ENCODE data around the gene HAND2.

DNA sequence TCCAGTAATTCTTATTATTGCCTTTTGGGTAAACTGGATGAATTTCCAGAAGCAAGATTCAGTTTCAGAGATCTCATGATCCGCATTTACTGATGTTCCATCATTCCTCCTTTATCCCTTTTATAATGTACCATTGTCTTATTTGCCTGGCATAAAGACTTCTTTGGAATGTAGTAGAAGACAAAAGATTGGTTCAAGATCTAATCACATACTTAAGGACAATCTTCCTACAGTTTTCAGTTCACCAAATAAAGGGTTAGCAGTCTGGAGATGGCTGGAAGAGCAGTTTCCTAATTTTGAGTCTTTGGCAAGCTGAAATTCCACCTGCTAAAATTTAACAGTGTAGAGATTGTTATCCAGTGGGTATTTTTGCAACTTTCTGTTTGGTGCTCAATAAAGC, 30.9 kb upstream of the HAND2 start:
- TF ChIP-seq, protein P1, sequence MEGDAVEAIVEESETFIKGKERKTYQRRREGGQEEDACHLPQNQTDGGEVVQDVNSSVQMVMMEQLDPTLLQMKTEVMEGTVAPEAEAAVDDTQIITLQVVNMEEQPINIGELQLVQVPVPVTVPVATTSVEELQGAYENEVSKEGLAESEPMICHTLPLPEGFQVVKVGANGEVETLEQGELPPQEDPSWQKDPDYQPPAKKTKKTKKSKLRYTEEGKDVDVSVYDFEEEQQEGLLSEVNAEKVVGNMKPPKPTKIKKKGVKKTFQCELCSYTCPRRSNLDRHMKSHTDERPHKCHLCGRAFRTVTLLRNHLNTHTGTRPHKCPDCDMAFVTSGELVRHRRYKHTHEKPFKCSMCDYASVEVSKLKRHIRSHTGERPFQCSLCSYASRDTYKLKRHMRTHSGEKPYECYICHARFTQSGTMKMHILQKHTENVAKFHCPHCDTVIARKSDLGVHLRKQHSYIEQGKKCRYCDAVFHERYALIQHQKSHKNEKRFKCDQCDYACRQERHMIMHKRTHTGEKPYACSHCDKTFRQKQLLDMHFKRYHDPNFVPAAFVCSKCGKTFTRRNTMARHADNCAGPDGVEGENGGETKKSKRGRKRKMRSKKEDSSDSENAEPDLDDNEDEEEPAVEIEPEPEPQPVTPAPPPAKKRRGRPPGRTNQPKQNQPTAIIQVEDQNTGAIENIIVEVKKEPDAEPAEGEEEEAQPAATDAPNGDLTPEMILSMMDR (IDR thresholded peaks at IDR 0.05 in 4 of 5, conservative IDR thresholded peaks at IDR 0.05 in 1 of 5): no peak
- TF ChIP-seq POLR2A (IDR thresholded peaks at IDR 0.05): no peak

All from gastrocnemius medialis (tissue), 4 donors.